ENCODE data around the gene TRIO.

GRCh38 chr5:14467251-14467650 is 324.1 kb downstream of the TRIO start:
- TF ChIP-seq EZH2 (IDR thresholded peaks at IDR 0.05), result no peak
- TF ChIP-seq REST (IDR thresholded peaks at IDR 0.05; ENCODE audit: low read depth), result no peak
- no peak for TF ChIP-seq POLR2AphosphoS5 (IDR thresholded peaks at IDR 0.05; ENCODE audit: low read depth, low read length)
- no peak for TF ChIP-seq POLR2A (IDR thresholded peaks at IDR 0.05; ENCODE audit: borderline replicate concordance, extremely low read depth, insufficient read depth, insufficient read length)

All from HCT116 (cell line).